ENCODE data around the gene DCAF8L2.

DNA sequence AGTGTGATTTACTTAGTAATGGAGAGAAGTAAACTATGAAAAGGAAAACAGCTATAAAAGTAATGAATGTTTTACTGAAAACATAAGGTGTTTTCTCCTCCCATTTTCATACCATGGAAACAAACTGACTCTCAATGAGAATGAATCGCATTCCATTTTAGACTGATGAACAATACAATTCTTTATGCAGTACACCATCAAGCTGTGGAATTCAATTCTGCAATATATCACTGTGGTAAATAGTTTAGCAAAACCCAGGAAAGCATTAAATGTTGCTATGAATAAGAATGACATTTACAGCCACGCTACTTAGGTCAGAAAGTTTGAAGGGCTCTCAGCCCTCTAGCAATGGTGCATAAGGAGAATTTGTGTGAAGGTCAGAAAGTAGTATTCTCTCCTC is 7.4 kb downstream of the DCAF8L2 start:
- TF ChIP-seq POLR2A (IDR thresholded peaks at IDR 0.05; ENCODE audit: low read length) (no peak), NR3C1 (IDR thresholded peaks at IDR 0.05) (no peak), EP300 (IDR thresholded peaks at IDR 0.05) (no peak), JUNB (IDR thresholded peaks at IDR 0.05) (no peak), JUN (IDR thresholded peaks at IDR 0.05) (no peak), CEBPB (IDR thresholded peaks at IDR 0.05) (no peak), POLR2AphosphoS2 (conservative IDR thresholded peaks at IDR 0.05; ENCODE audit: low read length) (no peak), RCOR1 (IDR thresholded peaks at IDR 0.05; ENCODE audit: low read depth, low read length) (no peak), HOXA7 (CRISPR knock-in tag; IDR thresholded peaks at IDR 0.05) (no peak), NPAS2 (CRISPR knock-in tag; IDR thresholded peaks at IDR 0.05; ENCODE audit: borderline replicate concordance) (no peak), EHMT2 (IDR thresholded peaks at IDR 0.05; ENCODE audit: low read depth) (no peak), PHF8 (IDR thresholded peaks at IDR 0.05; ENCODE audit: borderline replicate concordance, low read depth) (no peak)
- TF ChIP-seq, protein P1, sequence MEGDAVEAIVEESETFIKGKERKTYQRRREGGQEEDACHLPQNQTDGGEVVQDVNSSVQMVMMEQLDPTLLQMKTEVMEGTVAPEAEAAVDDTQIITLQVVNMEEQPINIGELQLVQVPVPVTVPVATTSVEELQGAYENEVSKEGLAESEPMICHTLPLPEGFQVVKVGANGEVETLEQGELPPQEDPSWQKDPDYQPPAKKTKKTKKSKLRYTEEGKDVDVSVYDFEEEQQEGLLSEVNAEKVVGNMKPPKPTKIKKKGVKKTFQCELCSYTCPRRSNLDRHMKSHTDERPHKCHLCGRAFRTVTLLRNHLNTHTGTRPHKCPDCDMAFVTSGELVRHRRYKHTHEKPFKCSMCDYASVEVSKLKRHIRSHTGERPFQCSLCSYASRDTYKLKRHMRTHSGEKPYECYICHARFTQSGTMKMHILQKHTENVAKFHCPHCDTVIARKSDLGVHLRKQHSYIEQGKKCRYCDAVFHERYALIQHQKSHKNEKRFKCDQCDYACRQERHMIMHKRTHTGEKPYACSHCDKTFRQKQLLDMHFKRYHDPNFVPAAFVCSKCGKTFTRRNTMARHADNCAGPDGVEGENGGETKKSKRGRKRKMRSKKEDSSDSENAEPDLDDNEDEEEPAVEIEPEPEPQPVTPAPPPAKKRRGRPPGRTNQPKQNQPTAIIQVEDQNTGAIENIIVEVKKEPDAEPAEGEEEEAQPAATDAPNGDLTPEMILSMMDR (IDR thresholded peaks at IDR 0.05) = no peak

All from A549 (cell line).